COLO668 (cell line): ENCODE measurements around the gene C6orf15.

ENCODE experiments used
- DNase-seq: peaks from one replicate; lab custom pipeline; 2025; ENCODE audit not compliant: unreplicated experiment; lab: John Stamatoyannopoulos, UW

The C6orf15 gene

DNA sequence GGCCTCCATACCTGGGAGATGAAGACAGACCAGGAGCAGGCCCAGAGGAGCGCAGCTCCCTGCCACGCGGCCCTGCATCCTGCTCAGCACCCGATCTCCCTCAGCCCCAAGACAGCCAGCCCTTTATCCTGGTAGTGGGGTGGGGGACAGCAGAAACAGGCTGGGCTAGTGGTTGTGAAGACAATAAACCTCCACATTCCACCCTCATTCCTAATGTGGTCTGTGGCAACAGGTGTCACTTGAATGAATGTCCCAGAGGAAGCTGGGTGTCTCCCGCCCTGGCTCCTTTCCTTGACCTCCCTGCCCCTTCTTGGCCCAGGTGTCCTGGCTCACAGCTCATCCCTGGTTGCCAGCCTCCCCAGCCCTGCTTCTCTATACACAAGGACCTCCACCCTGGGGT is at the start of gene C6orf15:
TSS of gene C6orf15 (minus strand) at position 98 of the 400 bp plus-strand sequence. CDS start at position 78, 20 bp downstream.
- DNase-seq = no peak

DNA sequence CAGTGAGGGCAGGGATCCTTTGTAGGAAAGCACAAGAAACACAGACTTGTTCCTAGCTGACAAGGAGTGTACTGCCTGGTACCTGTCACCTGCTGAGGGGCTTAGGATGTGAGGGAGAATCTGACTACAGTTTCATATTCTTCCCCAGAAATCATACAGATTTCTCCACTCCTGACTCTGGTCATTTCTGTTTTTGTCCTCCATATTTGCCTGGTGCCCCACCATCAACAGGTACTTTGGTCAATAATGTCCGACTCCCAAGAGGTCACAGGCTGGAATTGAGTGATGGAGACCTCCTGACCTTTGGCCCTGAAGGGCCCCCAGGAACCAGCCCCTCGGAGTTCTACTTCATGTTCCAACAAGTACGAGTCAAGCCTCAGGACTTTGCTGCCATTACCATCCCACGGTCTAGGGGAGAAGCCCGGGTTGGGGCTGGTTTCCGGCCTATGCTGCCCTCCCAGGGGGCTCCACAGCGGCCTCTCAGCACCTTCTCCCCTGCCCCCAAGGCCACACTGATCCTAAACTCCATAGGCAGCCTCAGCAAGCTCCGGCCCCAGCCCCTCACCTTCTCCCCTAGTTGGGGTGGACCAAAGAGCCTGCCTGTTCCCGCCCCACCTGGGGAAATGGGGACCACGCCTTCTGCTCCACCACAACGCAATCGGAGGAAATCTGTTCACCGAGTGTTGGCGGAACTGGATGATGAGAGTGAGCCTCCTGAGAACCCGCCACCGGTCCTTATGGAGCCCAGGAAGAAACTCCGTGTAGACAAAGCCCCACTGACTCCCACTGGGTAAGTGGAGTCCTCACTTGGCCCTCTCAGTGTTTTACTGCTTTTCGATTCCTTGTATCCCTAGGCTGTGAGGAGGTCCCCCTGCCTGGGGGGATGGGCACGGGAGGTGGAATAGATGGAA is 49.1 kb upstream of the C6orf15 start:
- no peak for DNase-seq

DNA sequence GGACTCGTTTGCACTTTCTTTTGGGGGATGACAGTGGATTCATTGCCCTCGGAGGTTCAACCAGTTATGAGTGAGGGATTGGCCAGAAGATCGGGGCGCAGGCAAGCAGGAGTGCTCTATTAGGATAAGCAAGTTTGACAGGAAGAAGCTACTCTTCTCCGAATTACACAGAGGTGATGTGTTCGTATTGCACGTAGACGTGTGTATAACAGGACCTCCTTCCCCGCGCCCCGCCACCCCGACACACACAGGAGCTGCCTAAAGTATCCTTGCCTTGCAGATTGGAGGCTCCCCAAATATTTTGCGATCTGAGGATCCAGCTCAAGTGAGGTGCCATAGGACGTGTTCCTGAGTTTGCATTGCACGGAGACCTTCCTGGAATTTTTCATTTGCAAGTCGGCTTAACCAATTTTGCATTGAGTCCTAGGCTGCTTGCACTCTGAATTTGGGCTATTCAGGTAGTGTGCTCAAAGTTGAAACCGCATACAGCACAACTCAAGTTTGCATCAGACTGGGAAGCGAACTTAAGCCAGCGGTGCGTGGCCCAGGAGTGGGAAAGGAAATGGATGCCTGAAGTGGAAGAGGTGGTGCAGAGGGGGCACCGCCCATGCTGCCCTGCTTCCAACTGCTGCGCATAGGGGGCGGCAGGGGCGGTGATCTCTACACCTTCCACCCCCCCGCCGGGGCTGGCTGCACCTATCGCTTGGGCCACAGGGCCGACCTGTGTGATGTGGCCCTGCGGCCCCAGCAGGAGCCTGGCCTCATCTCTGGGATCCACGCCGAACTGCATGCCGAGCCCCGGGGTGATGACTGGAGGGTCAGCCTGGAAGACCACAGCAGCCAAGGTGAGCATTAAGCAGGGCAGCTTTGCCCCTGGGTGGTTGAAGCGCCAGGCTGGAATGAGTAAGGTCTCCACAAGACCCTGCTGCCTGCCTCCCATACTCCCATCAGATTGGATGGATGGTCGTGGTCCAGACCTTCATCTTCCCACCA is 46.8 kb upstream of the C6orf15 start:
- DNase-seq = peak; percentile 40

DNA sequence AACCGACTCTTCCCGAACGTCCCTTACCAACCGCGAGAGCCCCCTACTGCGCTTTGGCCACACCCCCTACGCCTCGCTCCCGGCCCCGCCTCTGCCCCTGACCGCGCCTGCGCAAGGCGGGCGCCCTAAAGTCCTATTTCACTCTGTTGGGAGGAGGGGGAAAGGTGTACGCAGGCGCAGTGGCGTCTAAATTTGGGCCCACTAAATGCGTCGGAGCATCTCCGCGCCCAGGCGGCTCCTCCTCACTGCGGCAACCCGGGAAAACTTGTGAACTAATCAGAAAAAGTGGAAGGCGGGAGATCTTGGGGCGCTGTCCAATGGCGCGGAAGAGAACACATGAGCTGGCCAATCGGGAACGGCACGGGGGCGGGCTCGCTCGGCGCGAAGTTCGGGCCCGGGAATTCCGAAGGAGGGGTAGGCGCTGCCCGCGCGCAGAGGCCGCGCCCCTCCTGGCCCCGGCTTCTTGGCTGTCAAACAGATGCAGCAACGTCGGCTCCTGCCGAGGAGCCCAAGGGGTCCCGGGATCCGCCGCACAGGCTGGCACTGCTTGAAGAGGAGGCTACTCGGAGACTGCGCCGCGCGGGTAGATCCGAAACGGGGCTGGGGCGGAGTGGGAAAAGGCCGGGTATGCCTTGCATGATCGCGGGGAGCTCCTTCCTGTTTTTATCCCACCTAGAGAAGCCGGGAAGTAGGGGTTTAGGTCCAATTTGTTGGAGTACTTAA is 45.9 kb upstream of the C6orf15 start, which contains the start of gene TCF19:
TSS of gene TCF19 (plus strand) at position 450 of the 723 bp plus-strand sequence. CDS start 881 bp downstream, outside the sequence.
- peak; percentile 94 for DNase-seq

DNA sequence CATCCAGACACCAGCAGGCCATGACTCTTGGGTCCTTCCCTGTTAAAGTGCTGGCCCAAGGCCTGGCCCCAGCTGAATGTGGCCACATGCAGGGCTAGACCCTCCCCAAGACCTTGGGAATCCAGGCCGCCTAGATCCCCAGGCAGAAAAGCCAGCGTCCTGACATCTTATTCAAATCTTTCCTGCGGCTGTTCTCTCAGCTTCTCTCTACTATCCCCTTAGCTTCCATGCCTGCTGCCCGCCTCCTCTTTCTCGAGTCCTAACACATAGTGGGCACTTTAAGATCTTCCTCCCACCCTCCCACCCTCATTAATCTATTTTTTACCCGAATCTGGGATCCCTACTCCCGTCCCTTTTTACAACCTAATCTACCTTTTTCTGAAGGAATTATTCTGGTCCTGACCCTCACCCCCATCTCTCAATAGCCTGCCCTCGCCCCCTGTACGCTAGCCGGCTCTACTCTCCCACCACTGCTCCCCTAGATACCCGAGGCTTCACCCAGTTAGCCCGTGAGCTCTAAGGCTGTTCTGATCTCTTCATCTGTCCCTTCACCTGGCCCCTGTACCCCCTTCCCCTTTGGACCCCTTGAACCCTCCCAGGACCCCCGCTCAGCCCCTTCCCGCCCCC is 45.3 kb upstream of the C6orf15 start, which contains the start of gene CCHCR1:
TSS of gene CCHCR1 (minus strand) at position 290 of the 627 bp plus-strand sequence. CDS start at position 88, 202 bp downstream.
- DNase-seq = no peak

DNA sequence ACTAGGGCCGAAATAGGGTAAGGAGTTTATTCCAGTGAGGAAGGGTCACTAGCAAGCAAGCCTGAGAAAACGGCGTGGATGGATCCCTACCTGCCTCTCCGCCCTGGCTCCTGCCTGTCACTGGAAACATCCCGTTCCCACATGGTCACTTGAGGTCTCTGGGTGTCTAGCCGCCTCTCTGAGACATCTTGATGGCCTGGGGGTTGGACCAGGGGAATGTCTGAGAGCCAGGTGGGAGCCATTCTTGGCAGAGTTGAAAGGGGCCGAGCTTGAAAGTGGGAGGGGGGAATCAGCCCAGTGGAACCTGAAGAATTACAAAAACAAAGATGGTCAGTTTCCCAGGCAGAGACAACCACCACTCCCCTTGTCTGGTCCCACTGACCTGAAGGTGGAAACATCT is 44.3 kb upstream of the C6orf15 start:
- DNase-seq = no peak

DNA sequence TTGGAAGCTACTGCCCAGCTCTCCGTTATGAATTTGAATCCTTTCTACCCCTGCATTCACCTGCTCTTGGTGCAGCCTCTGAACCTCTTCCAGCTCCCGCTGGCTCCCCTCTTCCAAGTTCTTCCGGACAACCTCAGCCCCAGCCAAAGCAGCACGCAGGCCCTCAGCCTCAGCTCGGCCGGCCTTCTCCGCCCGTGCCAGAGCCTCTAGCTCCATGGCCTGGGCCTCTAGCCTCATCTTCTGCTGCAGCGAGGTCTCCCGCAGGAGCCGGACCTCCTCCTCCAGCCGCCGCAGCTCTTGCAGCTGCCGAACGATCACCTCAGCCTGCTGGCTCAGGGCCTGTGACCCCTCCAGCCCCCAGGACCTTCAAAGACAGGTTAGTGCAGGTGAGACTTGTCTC is 42.1 kb upstream of the C6orf15 start:
- DNase-seq = no peak

DNA sequence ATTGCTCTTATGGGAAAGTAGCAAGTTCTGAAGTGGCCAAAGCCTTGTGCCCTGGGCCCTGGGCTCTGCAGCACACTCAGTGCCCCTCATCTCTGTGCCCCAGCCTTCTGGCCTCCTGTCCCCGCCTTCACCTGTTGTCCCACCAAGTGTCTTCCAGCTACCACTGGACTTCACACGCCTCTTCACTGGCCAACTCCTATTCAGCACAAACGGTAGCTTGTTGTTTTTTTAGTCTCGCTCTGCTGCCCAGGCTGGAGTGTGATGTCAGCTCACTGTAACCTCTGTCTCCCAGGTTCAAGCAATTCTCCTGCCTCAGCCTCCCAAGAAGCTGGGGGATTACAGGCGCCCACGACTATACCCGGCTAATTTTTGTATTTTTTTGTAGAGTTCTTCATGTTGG is 40.4 kb upstream of the C6orf15 start:
- DNase-seq = peak; percentile 2

DNA sequence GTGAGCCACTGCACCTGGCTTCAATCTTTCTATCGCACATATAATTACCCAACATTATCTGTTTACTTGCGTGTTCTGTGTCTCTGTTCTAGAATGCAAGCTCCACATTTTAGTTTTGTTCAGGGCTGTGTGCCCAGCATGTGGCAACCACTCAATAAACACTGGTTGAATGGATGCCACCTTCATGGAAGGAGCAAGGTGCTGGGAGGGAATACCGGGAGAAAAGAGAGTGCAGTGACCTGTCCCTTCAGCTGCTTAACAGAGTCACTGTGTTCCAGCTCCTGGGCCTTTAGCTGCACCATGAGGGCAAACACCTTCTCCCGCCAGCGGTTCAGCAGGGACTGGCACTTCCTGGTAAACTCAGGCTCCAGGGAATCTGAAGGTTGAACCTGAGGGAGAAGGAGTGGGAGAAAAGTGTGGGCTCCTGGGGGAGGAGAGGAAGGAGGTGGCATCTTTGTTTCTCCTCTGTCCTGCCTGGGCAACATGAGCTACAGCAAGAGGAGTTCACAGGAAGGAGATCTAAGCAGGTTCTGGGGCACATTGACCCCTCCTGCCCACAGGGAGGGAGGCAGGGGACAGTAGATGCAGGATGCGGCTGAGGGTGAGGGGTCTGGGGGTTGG is 37.6 kb upstream of the C6orf15 start:
- DNase-seq = no peak

DNA sequence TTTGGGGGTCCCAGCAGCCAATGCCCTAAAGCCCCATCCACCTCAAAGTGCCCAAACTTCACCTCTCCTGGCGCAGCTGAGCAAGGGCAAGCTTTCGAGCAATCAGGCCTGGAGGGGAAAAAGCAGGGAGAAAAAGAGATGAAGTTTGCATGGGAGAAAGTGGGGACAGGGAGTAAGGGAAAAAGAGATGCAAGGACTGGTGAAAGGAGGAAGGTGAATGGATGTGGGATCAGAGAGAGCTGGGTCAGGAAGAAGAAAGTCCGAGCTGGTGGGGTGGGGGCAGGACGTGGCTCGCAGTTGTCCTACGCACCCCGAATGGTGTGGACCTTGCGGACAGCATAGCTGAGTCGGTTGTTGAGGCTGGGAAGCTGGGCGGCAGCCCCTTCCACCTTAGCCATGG is 33.0 kb upstream of the C6orf15 start:
- no peak for DNase-seq

DNA sequence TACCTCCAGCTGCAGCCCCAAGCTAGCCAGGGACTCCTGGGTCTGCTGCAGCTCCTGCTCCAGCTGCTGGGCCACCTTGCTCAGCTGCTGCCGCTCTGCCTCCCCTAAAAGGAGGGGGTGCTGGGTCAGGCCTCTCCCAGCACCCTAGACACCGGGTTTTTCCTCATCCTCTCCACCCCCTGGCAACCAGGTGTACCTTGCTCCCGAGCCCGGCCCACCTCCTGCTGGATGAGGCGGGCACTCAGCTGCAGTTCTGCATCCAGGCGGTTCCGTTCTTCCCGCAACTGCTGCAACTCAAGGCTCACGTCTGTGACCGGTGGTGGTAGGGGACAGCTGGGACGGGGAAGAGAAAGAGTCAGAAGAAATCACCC is 32.6 kb upstream of the C6orf15 start:
- DNase-seq = no peak

DNA sequence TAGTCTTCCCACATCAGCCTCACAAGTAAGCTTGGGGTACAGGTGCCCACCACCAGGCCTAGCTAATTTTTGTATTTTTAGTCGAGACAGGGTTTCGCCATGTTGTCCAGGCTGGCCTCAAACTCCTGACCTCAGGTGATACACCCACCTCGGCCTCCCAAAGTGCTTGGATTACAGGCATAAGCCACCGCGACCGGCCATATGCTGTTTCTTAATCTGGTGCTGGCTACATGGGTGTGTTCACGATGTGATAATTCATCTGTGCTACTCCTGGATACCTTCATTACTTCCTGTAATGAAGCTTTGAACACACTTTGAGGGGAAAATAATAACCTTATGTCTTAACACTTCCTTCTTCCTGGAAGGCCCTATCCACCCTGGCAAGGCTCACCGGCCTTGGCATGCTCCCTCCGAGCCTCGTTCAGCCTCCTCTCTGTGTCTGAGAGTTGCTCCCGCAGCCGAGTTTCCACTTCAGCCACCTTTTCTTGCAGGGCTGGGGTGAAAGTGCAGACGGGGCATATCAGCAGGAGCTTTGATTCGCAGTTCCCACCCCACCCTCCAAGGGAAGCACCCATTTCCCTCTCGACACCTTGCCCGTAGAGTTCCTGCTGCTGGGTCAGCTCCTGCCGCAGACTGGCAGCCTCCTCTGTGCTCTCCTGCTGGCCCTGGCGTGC is 32.1 kb upstream of the C6orf15 start:
- DNase-seq = no peak

DNA sequence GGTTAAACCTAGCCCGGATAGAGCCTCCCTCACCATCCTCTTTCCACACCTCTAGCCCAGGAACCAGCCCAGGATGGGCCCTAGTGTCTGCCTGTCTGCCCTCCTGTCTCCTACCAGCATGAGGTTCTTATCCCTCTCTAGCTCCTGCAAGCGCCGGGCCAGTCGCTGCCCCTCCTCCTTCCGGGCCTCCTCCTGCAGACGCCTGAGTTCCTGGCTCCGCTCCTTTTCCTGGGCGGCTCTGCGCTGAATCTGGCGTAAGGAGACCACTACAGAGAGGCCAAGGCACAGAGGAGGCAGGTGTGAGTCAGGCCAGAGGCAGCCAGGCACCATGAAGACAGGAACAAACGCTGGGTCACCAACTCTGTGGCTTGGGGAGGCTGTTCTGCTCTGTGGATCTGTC is 30.8 kb upstream of the C6orf15 start:
- DNase-seq = no peak

DNA sequence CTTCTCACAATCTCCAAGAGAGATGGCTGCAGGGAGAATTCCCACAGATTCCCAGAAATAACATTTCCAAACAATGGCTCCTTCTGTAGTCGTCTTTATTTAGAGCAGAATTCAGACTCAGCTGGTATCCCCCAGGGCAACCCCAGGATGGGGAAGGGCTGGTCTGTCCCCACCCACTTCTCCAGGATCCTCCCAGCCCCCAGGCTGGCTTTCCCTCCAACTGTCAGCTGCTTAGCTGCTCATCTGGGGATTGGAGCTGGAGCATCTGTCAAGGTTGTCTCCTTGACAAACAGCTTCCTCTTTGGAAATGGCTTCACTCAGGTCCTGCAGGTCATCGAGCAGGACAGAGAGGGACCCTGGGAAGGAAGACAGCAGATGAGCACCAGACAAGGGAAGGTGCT is 30.0 kb upstream of the C6orf15 start:
- DNase-seq = no peak

DNA sequence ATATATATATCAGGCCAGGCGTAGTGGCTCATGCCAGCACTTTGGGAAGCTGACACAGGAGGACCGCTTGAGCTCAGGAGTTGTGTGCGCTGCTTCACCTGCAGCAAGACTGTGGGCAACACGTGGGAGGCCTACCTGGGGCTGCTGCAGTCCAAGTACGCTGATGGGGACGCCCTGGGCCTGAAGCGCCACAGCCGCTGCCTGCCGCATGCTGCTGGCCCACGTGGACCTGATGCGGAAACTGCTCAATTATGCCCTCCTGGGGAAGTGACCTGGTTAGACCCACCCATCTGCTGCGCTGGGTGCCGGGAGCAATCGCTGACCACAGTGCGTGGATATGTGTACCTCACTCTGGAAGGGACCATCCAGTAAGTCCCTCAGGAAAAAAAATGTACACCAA is 28.3 kb upstream of the C6orf15 start:
- DNase-seq = no peak

DNA sequence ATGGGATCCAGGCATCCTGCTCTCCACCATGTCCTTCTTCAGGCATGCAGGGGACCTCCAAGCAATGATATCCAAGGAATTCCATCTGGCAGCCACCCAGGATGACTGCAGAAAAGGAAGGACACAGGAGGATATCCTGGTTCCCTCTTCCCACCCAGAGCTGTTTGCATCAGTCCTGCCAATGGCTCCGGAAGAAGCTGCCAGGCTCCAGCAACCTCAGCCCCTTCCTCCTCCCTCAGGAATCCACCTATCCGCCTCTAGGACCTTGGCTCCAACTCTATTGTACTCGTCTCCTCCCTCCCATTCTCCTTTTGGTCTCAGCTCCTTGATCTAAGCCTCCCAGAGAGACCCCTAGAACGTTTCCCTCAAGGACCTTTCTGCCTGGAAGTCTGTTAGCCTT is 27.2 kb upstream of the C6orf15 start:
- DNase-seq = no peak

DNA sequence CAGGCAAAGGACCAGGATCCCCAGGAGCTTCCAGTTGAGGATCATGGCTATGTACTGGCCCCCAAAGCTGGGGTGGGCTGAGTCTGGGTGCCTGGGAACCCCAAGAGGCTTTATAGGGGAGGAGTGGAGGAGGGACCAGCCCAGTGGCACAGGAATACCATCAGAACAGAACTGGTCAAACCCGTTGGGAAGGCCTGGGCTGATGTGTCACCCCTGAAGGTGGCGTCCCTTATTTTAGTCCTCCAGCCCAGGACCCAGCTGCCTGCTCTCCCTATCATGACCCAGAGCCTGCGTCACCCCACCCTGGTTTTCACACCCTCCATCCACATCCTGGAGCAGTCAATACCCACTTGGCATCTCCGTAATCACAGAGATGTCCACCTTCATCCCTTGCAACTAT is 26.6 kb upstream of the C6orf15 start, which contains the start of gene PSORS1C2:
TSS of gene PSORS1C2 (minus strand) at position 85 of the 400 bp plus-strand sequence. CDS start at position 45, 40 bp downstream.
- DNase-seq = no peak

DNA sequence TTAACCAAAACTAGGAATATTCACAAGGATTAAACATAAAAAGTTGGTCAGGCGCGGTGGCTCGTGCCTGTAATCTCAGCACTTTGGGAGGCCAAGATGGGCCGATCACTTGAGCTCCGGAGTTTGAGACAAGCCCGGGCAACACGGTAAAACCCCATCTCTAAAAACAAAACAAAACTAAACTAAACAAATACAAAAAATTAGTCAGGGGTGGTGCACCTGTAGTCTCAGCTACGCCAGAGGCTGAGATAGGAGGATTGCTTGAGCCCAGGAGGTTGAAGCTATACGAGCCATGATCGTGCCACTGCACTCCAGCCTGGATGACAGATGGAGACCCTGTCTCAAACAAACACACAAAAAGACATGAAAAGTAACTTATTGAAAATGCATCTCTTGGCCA is 23.3 kb upstream of the C6orf15 start:
- no peak for DNase-seq

DNA sequence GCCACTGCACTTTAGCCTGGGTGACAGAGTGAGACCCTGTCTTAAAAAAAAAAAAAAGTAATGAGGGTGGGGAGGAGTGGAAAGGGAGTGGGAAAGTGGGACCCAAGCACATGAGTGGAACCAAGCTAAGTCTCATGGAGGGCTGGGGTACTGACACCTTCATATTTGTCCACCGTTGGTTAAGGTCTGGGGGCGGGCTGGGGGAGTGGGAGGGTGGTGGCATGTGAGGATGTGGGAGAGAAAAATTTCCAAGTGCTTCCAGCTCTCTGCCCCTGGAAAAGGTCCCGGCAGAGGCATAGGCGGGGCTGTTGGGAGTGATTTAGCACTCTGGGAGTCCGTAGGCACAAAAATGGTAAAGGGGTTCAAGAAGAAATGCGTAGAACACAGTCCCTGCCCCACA is 20.4 kb upstream of the C6orf15 start:
- no peak for DNase-seq
